H1 (cell line): Measurements from ENCODE around the gene LIFR. TPM values are rescaled to one million over a fixed set of nuclear protein-coding genes. Genes with fewer than 3 reads are reported as not detected.

Source experiments
- CTCF ChIA-PET: fragments of 300-600 bp; sonication (Branson Sonifier 250); formaldehyde crosslinking; loops from one replicate; lab custom pipeline; 2021; ENCODE audit not compliant: partially characterized antibody; lab: Charles Lee
- POLR2A ChIA-PET: fragments of 300-600 bp; sonication (Branson Sonifier 250); formaldehyde crosslinking; loops from one replicate; lab custom pipeline; 2021; ENCODE audit warnings: inconsistent platforms; ENCODE audit not compliant: partially characterized antibody; lab: Charles Lee
- DNase-seq, 2 experiments: peaks; one replicate each; pipeline versions ENCODE4 v3.0.0 to v3.0.0-alpha.2; 2010 to 2022; ENCODE audit warnings: low spot score in 2 of 2, low read depth in 1 of 2, mixed read lengths in 1 of 2
- FAIRE-seq: peaks from 2 replicates; lab custom pipeline; 2011; peaks lifted over from hg19 to GRCh38; lab: Jason Lieb, UNC
- H2AFZ ChIP-seq: 2 replicates; pipeline ENCODE4 v1.8.1; 2012; ENCODE audit warnings: low read length, inconsistent platforms
- H2AK5ac ChIP-seq: 2 replicates; pipeline ENCODE4 v1.6.1; 2013; ENCODE audit warnings: low read depth, low read length
- H2BK120ac ChIP-seq: replicated peaks from 2 replicates; pipeline ENCODE3; 2013; ENCODE audit warnings: low read depth, low read length, inconsistent platforms
- H2BK12ac ChIP-seq: 2 replicates; pipeline ENCODE4 v1.6.1; 2013; ENCODE audit warnings: low read depth, low read length
- H2BK15ac ChIP-seq: 2 replicates; pipeline ENCODE4 v1.6.1; 2013; ENCODE audit warnings: low read length
- H2BK20ac ChIP-seq: 2 replicates; pipeline ENCODE4 v1.6.1; 2013; ENCODE audit warnings: low read length
- H2BK5ac ChIP-seq: 2 replicates; pipeline ENCODE4 v1.6.1; 2013; ENCODE audit warnings: low read depth, low read length
- H3K14ac ChIP-seq: 2 replicates; pipeline ENCODE4 v1.6.1; 2013; ENCODE audit warnings: inconsistent platforms; ENCODE audit not compliant: insufficient read length
- H3K18ac ChIP-seq: 2 replicates; pipeline ENCODE4 v1.6.1; 2013; ENCODE audit warnings: low read length; ENCODE audit errors: extremely low read depth
- H3K23ac ChIP-seq: 2 replicates; pipeline ENCODE4 v1.6.1; 2013; ENCODE audit warnings: inconsistent platforms; ENCODE audit not compliant: insufficient read length
- H3K23me2 ChIP-seq: 2 replicates; pipeline ENCODE4 v1.6.1; 2013; ENCODE audit warnings: low read depth, low read length
- H3K27ac ChIP-seq: 2 replicates; pipeline ENCODE4 v1.6.1; 2011; ENCODE audit warnings: low read depth, low read length, inconsistent platforms
- H3K27me3 ChIP-seq, 4 experiments: replicated peaks in 1 of 4; 1 replicate in 1 of 4; 2 replicates in 3 of 4; pipeline versions ENCODE4 v1.6.1 to v1.8.1; 2011 to 2013; ENCODE audit warnings: low read length in 3 of 4, mild to moderate bottlenecking in 3 of 4, inconsistent platforms in 2 of 4, mixed read lengths in 2 of 4, moderate library complexity in 1 of 4; ENCODE audit not compliant: control insufficient read depth in 3 of 4, insufficient read depth in 3 of 4; ENCODE audit errors: extremely low read depth in 1 of 4
- H3K36me3 ChIP-seq, 4 experiments: 2 replicates each; pipeline versions ENCODE4 v1.6.1 to v1.8.1; 2011 to 2013; ENCODE audit warnings: mild to moderate bottlenecking in 4 of 4, low read length in 3 of 4, moderate library complexity in 2 of 4, control low read depth in 1 of 4, inconsistent platforms in 1 of 4; ENCODE audit not compliant: insufficient read depth in 4 of 4, control insufficient read depth in 2 of 4
- H3K4ac ChIP-seq: replicated peaks from 2 replicates; pipeline ENCODE3; 2013; ENCODE audit warnings: low read length, low read depth, mixed read lengths, inconsistent platforms; ENCODE audit not compliant: insufficient read length
- H3K4me1 ChIP-seq, 4 experiments: replicated peaks in 1 of 4; 1 replicate in 1 of 4; 2 replicates in 3 of 4; pipeline versions ENCODE4 v1.6.1 to v1.8.1; 2011 to 2013; ENCODE audit warnings: low read length in 3 of 4, inconsistent platforms in 2 of 4, mixed read lengths in 1 of 4; ENCODE audit not compliant: insufficient read depth in 4 of 4, control insufficient read depth in 3 of 4
- H3K4me2 ChIP-seq, 2 experiments: 2 replicates each; pipeline versions ENCODE4 v1.6.1 to v1.8.1; 2011 to 2013; ENCODE audit warnings: low read depth in 2 of 2, low read length in 2 of 2, control low read depth in 1 of 2, inconsistent platforms in 1 of 2, mild to moderate bottlenecking in 1 of 2; ENCODE audit not compliant: insufficient read depth in 1 of 2
- H3K4me3 ChIP-seq, 4 experiments: fragments of 200-600, 300-600 bp in 1 of 4; sonication (generic), shearing (Covaris generic), sonication (Bioruptor Twin) in 1 of 4; 2 replicates each; pipeline versions ENCODE4 v1.5.1 to v1.8.1; 2011 to 2016; ENCODE audit warnings: low read length in 4 of 4, low read depth in 3 of 4, control low read depth in 2 of 4, inconsistent platforms in 2 of 4, mild to moderate bottlenecking in 2 of 4, mixed read lengths in 1 of 4, moderate library complexity in 1 of 4; ENCODE audit not compliant: insufficient read depth in 2 of 4; ENCODE audit errors: extremely low read depth in 1 of 4
- H3K56ac ChIP-seq: replicated peaks from 2 replicates; pipeline ENCODE3; 2013; ENCODE audit warnings: low read depth, mild to moderate bottlenecking, mixed read lengths, low read length, inconsistent platforms; ENCODE audit not compliant: insufficient read length
- H3K79me1 ChIP-seq: 2 replicates; pipeline ENCODE4 v1.6.1; 2013; ENCODE audit warnings: low read depth, low read length, control low read depth
- H3K79me2 ChIP-seq, 2 experiments: 2 replicates each; pipeline versions ENCODE4 v1.6.1 to v1.8.1; 2012 to 2013; ENCODE audit warnings: low read length in 2 of 2, mild to moderate bottlenecking in 2 of 2, inconsistent platforms in 1 of 2; ENCODE audit not compliant: insufficient read depth in 2 of 2, control insufficient read depth in 1 of 2
- H3K9ac ChIP-seq, 4 experiments: replicated peaks in 1 of 4; 1 replicate in 1 of 4; 2 replicates in 3 of 4; pipeline versions ENCODE4 v1.6.1 to v1.8.1; 2011 to 2013; ENCODE audit warnings: low read depth in 3 of 4, low read length in 3 of 4, control low read depth in 2 of 4, mild to moderate bottlenecking in 2 of 4, moderate library complexity in 2 of 4, inconsistent platforms in 1 of 4; ENCODE audit errors: extremely low read depth in 1 of 4
- H3K9me3 ChIP-seq, 2 experiments: 2 replicates each; pipeline versions ENCODE4 v1.6.1 to v1.8.1; 2012 to 2013; ENCODE audit warnings: mild to moderate bottlenecking in 2 of 2, moderate library complexity in 2 of 2, control low read depth in 1 of 2, inconsistent platforms in 1 of 2, low read depth in 1 of 2, low read length in 1 of 2, mixed read lengths in 1 of 2; ENCODE audit not compliant: insufficient read depth in 2 of 2
- H4K20me1 ChIP-seq, 2 experiments: replicated peaks in 1 of 2; 2 replicates each; pipeline versions ENCODE3 to v1.8.1; 2011 to 2013; ENCODE audit warnings: inconsistent platforms in 2 of 2, low read length in 2 of 2, mild to moderate bottlenecking in 1 of 2; ENCODE audit not compliant: insufficient read depth in 2 of 2, control insufficient read depth in 1 of 2
- H4K5ac ChIP-seq: 2 replicates; pipeline ENCODE4 v1.6.1; 2013; ENCODE audit warnings: low read length, low read depth, mixed read lengths, inconsistent platforms; ENCODE audit not compliant: insufficient read length
- H4K8ac ChIP-seq: 2 replicates; pipeline ENCODE4 v1.8.0; 2013; ENCODE audit warnings: mild to moderate bottlenecking, moderate library complexity, low read length, inconsistent platforms; ENCODE audit not compliant: insufficient read depth; ENCODE audit errors: extremely low read depth
- H4K91ac ChIP-seq: replicated peaks from 2 replicates; pipeline ENCODE3; 2013; ENCODE audit warnings: low read length, mixed read lengths, inconsistent platforms; ENCODE audit not compliant: insufficient read length
- ASH2L ChIP-seq: fragments of 200-600, 300-600 bp; sonication (generic); IDR thresholded peaks from one replicate; pipeline ENCODE4 v1.7.1; 2017; ENCODE audit warnings: low read length
- CREB1 ChIP-seq: IDR thresholded peaks from 2 replicates; pipeline ENCODE4 v1.6.1; 2012; ENCODE audit warnings: inconsistent platforms
- EP300 ChIP-seq, 2 experiments: IDR thresholded peaks; 1 replicate in 1 of 2; 2 replicates in 1 of 2; pipeline ENCODE4 v1.6.1; 2011 to 2012; ENCODE audit warnings: low read depth in 2 of 2, low read length in 2 of 2, mild to moderate bottlenecking in 2 of 2, borderline replicate concordance in 1 of 2, inconsistent platforms in 1 of 2, moderate library complexity in 1 of 2
- HDAC6 ChIP-seq: IDR thresholded peaks from one replicate; pipeline ENCODE4 v1.7.1; 2012; ENCODE audit warnings: low read depth, mild to moderate bottlenecking, inconsistent platforms, low read length, moderate library complexity
- NANOG ChIP-seq: IDR thresholded peaks from 2 replicates; pipeline ENCODE4 v1.6.1; 2011; ENCODE audit warnings: low read length, low read depth, mild to moderate bottlenecking, inconsistent platforms; ENCODE audit not compliant: insufficient read depth, poor library complexity, severe bottlenecking
- RFX5 ChIP-seq: IDR thresholded peaks from 2 replicates; pipeline ENCODE4 v1.6.1; 2011; ENCODE audit warnings: low read depth, low read length, improper control_type of control experiment, borderline replicate concordance
- RNF2 ChIP-seq: fragments of 200-900, 300-1000 bp; sonication (generic); IDR thresholded peaks from 2 replicates; pipeline ENCODE4 v1.7.1; 2016; ENCODE audit warnings: borderline replicate concordance, low read depth, mild to moderate bottlenecking, antibody characterized with exemption, low read length; ENCODE audit not compliant: poor library complexity, severe bottlenecking; ENCODE audit errors: missing control alignments
- SP2 ChIP-seq: IDR thresholded peaks from 2 replicates; pipeline ENCODE4 v1.6.1; 2012; ENCODE audit warnings: mild to moderate bottlenecking, low read length, inconsistent platforms
- SRF ChIP-seq: IDR thresholded peaks from 2 replicates; pipeline ENCODE4 v1.6.1; 2011; ENCODE audit warnings: mild to moderate bottlenecking, low read depth, low read length, moderate library complexity
- TAF1 ChIP-seq: IDR thresholded peaks from 2 replicates; pipeline ENCODE4 v1.6.1; 2011; ENCODE audit warnings: mild to moderate bottlenecking, low read depth, low read length
- TCF12 ChIP-seq: IDR thresholded peaks from 2 replicates; pipeline ENCODE4 v1.6.1; 2011; ENCODE audit warnings: low read depth, mild to moderate bottlenecking, low read length
- WGBS, 2 experiments: shearing (Covaris generic) in 1 of 2; methylation state at CpG; one replicate each; pipeline versions ENCODE4 v1.1.6 to v1.1.7; 2013 to 2015; ENCODE audit warnings: low lambda C conversion rate in 2 of 2, mixed read lengths in 2 of 2, inconsistent platforms in 1 of 2, low coverage in 1 of 2, missing lambda C conversion rate in 1 of 2; ENCODE audit not compliant: insufficient replicate concordance in 2 of 2, insufficient coverage in 1 of 2, insufficient read length in 1 of 2; ENCODE audit errors: extremely low coverage in 1 of 2, missing lambda C conversion rate in 1 of 2; 5-methylcytosine and 5-hydroxymethylcytosine counted together
- polyA plus RNA-seq, 7 experiments: library from polyadenylated mRNA; depleted of rRNA in 3 of 7; stranded (reverse) in 5 of 7; unstranded in 2 of 7; fragments of >200 nt in 5 of 7; fragments of 200-250 nt in 2 of 7; gene quantifications; 1 replicate in 5 of 7; 2 replicates in 1 of 7; 4 replicates in 1 of 7; pipeline versions ENCODE4 v1.2.1 to v1.2.3, GENCODE V29; 2011 to 2013; ENCODE audit warnings: missing spikeins in 2 of 7, mixed read lengths in 2 of 7
- total RNA-seq: library from RNA; stranded (reverse); fragmentation: NEBNext Ultra II Directional; extraction: Animal tissue kit (Norgen Biotek cat#: 25700); gene quantifications from 2 replicates; pipeline ENCODE4 v1.2.1, GENCODE V29; 2021

The LIFR gene
- total and polyA plus RNA-seq, 2 of the 8 experiments (the other 6 are each of a cell fraction or from before 2014, with no cell fraction given), result 2.0 to 18.9 TPM

DNA sequence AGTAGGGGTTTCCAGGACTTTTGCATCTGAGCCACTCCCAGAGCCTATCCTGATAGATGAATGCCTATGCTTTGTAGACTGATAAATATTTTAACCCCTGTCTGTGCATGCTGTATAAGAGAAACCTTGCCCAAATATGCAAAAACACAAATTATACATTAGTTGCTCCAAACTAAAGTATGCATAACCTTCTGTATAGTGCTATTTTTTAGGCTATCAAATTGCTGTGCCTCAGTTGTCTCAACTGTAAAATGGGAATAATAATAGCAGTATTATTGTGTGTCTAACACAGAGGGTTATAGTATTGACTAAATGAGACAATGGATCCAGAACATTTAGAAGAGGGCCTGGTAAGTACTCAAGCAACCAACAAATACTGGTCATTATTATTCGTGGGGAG, 117.7 kb downstream of the LIFR start:
- H4K5ac ChIP-seq, result no peak overlapping the region
- no peak overlapping the region for H3K23ac ChIP-seq
- H3K4ac ChIP-seq, result no peak overlapping the region
- no peak overlapping the region for H3K27ac ChIP-seq
- no peak overlapping the region for H2AFZ ChIP-seq
- H3K9me3 ChIP-seq, result no peaks in the 10 kb centered on the region
- H2BK12ac ChIP-seq, result no peak overlapping the region
- H4K8ac ChIP-seq, result no peak overlapping the region
- H3K4me3 ChIP-seq, result no peak overlapping the region
- no peaks in the 10 kb centered on the region for H3K4me1 ChIP-seq
- H4K20me1 ChIP-seq, result no peaks in the 10 kb centered on the region
- ChIA-PET POLR2A (no interaction called here), CTCF (no interaction called here)
- H3K79me2 ChIP-seq, result no peaks in the 10 kb centered on the region
- no peak overlapping the region for H2BK15ac ChIP-seq
- no peak overlapping the region for H2BK5ac ChIP-seq
- no peak overlapping the region for H4K91ac ChIP-seq
- no peak overlapping the region for H3K14ac ChIP-seq
- 94% methylated on average over 1 of the region's 1 CpG; no CpG with 5 or more reads in 1 of the 2 experiments for WGBS, 2 experiments
- no peaks in the 10 kb centered on the region for H3K79me1 ChIP-seq
- no peak overlapping the region for H2BK20ac ChIP-seq
- H3K56ac ChIP-seq, result no peak overlapping the region
- H3K9ac ChIP-seq, result no peak overlapping the region
- H2AK5ac ChIP-seq, result no peak overlapping the region
- no peak overlapping the region for H2BK120ac ChIP-seq
- no peaks in the 10 kb centered on the region for H3K36me3 ChIP-seq
- H3K4me2 ChIP-seq, result no peak overlapping the region
- no peaks in the 10 kb centered on the region for H3K23me2 ChIP-seq
- FAIRE-seq (no peak), DNase-seq (no peak)
- H3K27me3 ChIP-seq, result no peaks in the 10 kb centered on the region
- H3K18ac ChIP-seq, result no peak overlapping the region
- no peak for TF ChIP-seq NANOG
- no peak for TF ChIP-seq CREB1
- no peak for TF ChIP-seq HDAC6
- no peak for TF ChIP-seq RFX5
- no peak for TF ChIP-seq EP300 (IDR thresholded peaks at IDR 0.05; ENCODE audit: borderline replicate concordance in 1 of 2, low read depth in 2 of 2, low read length in 2 of 2)
- no peak for TF ChIP-seq ASH2L
- TF ChIP-seq RNF2, result no peak
- TF ChIP-seq SRF, result no peak
- TF ChIP-seq TCF12, result no peak
- no peak for TF ChIP-seq TAF1
- no peak for TF ChIP-seq SP2
